COLO668 (cell line): Measurements from ENCODE around the gene MAT1A.
"Not testable (repeated sequence)": the region's sequence is repeated elsewhere in the genome, so short reads cannot be mapped to it uniquely, and the experiment has no call there.

ENCODE experiments used
- DNase-seq: peaks from one replicate; lab custom pipeline; 2025; ENCODE audit not compliant: unreplicated experiment; lab: John Stamatoyannopoulos, UW

Gene MAT1A

GRCh38 chr10:80289451-80290287, at the start of gene MAT1A:
MAT1A (minus strand) TSS chr10:80289658; CDS start chr10:80289423, 235 bp downstream.
- DNase-seq = no peak

DNA sequence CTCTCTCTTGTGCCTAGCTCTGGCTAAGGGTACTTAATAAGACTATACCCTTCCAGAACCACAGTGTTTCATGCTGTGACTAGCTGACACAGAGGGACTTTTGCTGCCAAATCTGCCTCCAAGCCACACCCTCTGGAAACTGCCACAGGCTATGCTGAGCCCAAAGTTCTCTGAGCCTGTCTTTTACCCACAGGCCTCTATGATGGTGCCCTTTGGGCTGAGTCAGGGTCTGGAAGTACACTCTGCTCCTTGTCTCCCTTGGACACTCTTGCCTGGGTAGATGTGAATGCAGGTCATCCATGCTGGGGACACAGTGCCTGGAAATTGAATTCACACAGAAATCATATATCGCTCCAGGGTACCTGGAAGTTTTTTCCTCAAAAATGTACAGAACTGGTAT, 44.5 kb upstream of the MAT1A start:
- DNase-seq = no peak

DNA sequence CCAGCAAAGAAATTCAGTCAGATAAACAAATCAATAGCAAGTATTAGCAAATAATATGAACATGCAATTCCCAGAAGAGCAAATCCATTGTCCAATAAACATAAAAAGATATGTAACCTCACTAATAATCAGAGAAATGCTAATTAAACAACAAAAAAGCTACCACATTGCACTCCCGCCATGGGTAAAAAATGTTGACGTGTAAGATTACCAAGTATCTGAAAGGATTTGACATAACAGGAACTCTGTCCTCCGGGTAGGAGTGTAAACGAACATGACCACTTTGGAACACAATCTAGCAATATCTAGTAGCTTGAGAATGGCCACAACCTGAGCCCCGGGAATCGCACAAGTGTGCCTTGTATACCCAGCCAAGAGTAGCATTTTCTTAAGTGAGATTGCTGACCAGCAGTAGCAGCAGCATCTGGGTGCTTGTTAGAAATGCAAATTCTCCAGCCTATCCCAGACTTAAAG, 35.5 kb upstream of the MAT1A start:
- DNase-seq = no peak

- DNase-seq = no peak
Observed at GRCh38 chr10:80324086-80324485, 34.6 kb upstream of the MAT1A start.

DNA sequence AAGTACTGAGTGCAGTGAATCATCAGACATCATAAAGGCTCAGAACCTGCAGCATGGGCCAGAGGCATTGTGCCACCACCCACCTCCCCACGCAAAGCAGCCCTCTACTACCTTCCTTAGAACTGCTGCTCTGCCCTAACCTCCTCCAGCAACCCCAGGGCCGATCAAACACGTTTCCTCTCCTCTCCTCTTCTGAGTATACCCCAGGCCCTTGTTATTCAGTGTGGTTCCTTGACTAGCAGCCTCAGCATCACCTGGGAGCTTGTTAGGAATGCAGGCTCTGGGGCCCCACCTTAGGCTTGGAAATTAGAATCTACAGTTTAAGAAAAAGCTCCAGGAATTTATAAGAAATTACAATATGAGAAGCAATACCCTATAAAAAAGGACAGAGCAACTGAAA, 33.9 kb upstream of the MAT1A start:
- DNase-seq = no peak

- no peak for DNase-seq
Observed at GRCh38 chr10:80322711-80323110, 33.3 kb upstream of the MAT1A start.

GRCh38 chr10:80322158-80322557, 32.7 kb upstream of the MAT1A start:
- no peak for DNase-seq

DNA sequence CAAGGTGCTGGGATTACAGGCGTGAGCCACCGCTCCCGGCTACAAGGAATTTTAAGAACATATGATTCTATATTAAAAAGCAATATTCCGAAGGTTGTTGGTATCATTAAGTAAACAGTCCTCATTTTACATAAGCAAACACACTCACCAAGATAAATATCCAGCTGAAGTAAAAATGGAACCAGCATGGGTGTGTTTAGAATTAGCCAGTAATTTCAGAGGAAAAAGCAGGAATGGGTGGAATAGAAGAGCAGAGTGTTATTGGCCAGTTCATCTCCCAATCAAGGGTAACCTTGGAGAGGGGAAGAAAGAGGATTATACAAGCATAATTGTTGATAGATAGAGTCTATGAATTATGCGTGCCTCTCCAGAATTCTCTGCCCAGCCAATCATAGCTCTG, 31.7 kb upstream of the MAT1A start:
- DNase-seq = no peak

DNA sequence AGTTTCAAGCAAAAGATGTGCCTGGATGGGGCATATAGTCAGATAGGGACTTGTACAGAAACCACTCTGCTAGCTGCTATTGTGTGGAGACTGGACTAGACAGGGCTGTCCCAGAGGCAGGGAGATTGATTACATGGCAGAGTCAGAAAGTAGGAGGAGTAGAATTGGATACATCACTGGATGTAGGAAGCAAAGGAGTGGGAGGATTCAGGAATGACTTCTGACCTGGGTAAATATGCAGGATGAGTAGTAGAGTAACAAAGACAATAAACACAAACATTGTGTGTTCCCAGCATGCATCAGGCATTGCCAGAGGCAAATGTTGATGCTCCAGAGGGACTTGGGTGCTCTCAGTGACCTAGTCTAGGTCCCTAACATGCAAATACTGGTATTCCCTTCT, 30.9 kb upstream of the MAT1A start:
- no peak for DNase-seq

- no peak for DNase-seq
Observed at GRCh38 chr10:80319725-80320290, 30.4 kb upstream of the MAT1A start.

DNA sequence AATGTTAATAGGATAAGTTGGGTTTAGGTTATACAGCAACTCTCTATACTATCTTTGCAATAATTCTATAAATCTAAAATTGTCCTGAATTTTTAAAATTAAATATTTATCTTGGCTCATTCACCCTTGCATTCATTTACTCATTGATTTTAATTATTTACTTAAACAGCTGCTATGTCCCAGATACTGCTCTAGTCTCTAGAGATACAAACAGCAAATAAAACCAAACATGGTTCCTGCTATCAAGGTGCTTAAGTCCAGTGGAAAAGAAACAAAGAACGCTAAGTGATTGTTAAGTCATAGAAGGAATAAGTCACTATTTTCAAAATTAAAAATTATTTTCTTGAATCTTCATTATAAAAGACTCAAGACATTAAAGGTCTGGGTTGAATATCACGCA, 29.9 kb upstream of the MAT1A start:
- no peak for DNase-seq

- no peak for DNase-seq
Observed at GRCh38 chr10:80318742-80319141, 29.3 kb upstream of the MAT1A start.

DNA sequence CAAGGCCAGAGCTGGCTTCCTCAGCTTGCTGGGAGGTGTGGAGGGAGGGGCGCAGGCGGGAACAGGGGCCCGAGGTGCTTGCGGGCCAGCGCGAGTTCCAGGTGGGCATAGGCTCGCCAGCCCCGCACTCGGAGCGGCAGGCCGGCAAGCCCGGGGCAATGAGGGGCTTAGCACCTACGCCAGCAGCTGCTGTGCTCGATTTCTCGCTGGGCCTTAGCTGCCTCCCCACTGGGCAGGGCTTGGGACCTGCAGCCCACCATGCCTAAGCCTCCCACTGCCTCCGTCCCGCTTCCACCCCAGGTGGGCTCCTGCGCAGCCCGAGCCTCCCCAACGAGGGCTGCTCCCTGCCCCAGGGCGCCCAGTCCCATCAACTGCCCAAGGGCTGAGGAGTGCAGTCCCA, 25.9 kb upstream of the MAT1A start:
- DNase-seq = no peak

DNA sequence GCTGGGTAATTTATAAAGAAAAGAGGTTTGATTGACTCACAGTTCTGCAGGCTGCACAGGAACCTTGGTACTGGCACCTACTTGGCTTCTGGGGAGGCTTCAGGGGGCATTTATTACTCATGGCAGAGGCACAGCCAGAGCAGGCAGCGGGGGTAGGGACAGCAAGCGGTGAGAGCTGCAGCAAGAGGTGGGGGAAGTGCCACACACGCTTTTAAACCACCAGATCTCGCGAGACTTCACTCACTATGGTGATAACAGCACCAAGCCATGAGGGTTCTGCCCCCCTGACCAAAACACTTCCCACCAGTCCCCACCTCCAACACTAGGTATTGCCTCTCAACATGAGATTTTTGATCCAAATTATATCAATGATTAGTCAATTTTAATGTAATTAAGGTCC, 24.1 kb upstream of the MAT1A start:
- no peak for DNase-seq

- not testable (repeated sequence) for DNase-seq
Observed at GRCh38 chr10:80305989-80306388, 16.5 kb upstream of the MAT1A start.

DNA sequence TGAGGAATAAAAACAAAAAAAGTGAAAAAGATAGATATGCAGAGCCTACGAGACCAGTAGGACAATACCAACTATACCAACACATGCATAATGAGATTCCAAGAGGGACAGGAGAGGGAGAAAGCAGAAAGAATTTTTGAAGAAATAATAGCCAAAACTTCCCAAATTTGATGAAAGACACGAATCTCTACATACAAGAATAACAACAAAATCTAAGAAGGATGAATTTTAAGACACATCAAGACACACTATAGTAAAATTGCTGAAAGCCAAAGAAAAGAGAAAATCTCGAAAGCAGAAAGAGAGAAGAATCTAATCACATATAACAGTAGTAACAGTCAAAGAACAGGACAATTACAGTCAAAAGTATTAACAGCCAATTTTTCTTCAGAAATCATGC, 7.5 kb upstream of the MAT1A start:
- no peak for DNase-seq

GRCh38 chr10:80292607-80293239, 3.3 kb upstream of the MAT1A start:
- no peak for DNase-seq

DNA sequence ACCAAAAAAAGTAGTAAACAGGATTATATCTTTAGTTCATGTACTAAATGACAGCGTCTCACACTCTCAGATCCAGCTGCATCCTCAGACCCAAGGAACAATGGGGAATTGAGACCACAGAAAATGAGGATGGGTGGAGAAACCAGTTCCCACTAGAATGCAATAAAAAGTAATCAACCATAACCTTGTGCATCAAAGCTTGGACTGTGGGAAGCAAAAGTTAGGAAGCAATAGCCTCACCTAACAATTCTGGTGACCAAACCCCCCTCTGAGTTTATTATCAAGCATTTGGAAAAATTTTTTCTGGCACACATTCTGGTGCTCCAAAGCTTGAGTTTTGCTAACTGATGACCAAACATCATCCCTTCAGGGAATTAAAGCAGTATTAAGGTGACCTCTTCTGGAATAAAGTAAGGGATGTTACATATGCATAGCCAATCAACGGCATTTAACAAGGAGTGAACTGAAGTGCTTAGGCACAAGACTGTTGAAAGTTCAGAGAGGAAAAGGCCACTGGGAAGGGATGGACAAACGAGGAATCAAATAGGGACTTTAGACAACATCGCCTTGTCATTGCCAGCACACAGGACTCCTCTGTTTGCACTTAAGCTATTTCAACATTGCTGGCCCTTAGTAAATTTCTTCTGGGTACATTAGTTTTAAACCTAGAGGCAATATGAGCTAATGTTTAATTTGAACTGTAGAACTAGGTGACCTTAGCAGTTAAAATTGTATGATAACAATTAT, 1.2 kb upstream of the MAT1A start:
- no peak for DNase-seq

GRCh38 chr10:80288849-80289248, 609 bp downstream of the MAT1A start:
- no peak for DNase-seq

DNA sequence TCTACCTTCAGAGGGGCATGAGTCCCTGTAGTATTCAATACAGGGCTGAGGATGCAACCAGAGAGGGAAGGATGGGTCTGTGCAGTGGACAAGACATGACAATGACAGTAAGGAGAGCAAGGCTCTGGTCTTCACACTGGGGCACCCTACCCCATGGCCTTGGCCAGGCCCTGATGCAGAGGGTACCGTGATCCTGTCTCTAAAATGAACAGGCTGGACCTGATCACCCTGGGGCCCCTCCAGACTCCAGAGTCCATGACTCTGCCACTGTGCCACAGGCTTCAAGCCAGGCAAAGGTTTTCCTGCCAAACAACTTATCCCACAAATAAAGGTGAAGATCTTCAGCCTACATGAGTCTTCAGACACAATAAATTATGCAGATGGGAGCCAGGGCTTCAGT, 4.9 kb downstream of the MAT1A start:
- no peak for DNase-seq

DNA sequence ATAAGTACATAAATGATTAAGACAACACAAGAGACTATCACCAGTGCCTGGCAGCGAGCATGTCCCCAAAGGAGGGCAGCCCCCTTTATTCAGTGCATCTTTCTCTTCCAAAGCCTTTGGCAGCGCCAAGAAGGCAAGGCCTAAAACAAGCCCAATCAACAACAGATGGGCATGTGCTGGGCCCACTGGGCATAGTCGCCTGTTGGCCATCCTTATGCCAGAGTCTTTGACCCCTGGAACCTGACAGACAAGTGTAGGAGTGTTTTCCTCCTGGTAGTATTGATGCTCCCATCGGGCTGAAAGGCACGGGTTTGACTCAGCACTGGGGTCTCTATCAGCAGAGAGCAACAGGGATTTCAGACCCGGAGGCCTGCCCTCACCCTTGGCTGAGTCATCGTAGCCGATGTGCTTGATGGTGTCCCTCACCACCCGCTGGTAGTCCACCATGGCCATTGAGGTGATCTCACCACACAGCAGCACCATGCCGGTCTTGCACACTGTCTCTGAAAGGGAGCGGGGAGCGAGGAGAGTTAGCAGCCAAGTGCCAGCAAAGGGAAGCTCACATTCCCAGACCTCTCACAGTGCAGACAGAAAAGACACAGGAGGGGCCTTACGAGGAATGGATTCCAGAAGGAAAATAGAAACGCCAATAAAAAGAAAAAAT, 5.8 kb downstream of the MAT1A start:
- no peak for DNase-seq
